Effector CD4-positive, alpha-beta T cell (primary cell): ENCODE results near the gene CD33.
"Not testable (repeated sequence)": the region's sequence is repeated elsewhere in the genome, so short reads cannot be mapped to it uniquely, and the experiment has no call there.

Source experiments
- DNase-seq: peaks from one replicate; pipeline ENCODE4 v3.0.0-alpha.2; 2020

The CD33 gene

DNA sequence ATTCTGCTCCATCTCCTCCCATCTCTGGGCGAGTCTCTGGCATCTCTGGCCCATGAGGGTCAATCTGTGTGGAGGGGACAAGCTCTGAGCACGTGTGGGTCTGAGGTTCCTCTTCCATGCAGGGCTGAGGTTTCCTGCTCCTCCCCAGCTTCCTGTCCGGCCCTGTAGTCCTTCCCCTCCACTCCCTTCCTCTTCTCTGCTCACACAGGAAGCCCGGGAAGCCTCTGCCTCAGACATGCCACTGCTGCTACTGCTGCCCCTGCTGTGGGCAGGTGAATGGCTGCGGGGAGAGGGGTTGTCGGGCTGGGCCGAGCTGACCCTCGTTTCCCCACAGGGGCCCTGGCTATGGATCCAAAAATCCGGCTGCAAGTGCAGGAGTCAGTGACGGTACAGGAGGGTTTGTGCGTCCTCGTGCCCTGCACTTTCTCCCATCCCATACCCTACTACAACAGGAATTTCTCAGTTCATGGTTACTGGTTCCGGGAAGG lies 14.0 kb upstream of the CD33 start:
- DNase-seq: not testable (repeated sequence)

DNA sequence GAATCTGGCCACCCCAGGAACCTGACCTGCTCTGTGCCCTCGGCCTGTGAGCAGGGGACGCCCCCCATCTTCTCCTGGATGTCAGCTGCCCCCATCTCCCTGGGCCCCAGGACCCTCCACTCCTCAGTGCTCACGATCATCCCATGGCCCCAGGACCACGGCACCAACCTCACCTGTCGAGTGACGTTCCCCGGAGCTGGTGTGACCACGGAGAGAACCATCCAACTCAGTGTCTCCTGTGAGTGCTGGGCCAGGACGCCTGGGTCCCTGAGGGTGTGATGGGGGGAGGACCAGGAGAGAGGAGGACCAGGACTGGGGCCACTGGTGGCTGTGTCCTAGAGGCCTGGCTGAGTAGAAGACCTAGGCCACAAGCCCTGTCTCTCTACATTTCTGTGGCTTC lies 13.0 kb upstream of the CD33 start:
- no peak for DNase-seq

DNA sequence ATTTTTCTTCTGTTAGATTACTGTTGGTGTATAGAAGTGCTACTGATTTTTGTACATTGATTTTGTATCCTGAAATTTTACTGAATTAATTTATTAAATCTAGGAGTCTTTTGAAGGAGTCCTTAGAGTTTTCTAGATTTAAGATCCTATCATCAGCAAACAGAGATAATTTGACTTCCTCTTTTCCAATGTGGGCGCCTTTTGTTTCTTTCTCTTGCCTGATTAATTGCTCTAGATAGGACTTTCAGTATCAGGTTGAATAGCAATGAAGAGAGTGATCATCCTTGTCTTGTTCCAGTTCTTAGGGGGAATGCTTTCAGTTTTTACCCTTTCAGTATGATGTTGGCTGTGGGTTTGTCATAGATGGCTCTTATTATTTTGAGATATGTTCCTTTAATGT lies 5.6 kb upstream of the CD33 start:
- DNase-seq: no peak

DNA sequence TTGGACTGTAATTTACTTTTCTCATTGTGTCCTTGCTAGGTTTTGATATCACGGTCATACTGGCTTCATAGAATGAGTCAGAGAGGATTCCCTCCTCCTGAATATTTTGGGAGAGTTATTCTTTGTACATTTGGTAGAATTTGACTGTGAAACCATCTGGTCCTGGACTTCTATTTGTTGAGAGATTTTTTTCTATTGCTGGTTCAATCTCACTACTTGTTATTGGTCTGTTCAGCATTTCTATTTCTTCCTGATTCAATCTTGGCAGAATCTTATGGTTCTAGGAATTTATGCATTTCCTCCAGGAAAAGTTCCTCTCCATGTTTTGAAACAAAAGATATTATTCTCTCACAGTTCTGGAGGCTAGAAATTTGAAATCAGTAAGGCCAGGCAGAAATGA lies 4.9 kb upstream of the CD33 start:
- no peak for DNase-seq

DNA sequence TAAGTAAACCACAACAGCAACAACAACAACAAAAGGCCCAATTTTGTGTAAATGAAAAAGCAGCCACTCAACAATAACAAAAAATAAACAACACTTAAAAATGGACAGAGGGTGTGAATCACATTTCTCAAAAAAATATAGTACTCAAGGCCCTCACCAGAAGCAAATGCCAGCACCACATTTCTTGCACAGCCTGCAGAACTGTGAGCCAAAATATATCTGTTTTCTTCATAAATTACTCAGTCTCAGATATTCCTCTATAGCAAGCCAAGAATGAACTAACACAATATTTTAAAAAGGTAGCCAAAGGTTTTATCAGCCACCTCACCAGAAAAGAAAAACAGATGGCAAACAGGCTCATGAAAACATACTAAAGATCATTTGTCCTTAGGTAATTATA lies 3.9 kb upstream of the CD33 start:
- no peak for DNase-seq

DNA sequence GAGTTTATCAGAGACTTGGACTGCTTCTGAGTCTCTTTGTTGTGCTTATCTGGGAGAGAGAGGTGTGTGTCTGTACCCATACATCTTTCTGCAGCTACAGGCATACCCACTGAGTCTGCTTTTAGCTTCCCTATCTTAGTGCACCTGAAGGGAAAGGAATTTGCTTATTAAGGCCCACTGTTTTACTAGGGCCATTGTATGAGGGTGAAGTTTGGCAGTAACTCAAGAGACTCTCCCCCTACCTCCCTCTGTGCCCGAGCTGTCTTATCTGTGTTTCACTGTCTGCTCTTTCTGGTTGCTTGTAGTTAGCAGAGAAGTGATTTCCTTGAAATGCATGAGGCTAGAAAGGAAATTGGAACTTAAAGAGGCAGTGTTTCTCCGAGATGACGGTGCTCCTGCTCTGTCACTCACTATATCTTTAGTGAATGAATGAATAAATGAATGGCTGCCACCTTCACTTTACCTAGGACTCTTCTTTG lies 678 bp upstream of the CD33 start:
- no peak for DNase-seq

DNA sequence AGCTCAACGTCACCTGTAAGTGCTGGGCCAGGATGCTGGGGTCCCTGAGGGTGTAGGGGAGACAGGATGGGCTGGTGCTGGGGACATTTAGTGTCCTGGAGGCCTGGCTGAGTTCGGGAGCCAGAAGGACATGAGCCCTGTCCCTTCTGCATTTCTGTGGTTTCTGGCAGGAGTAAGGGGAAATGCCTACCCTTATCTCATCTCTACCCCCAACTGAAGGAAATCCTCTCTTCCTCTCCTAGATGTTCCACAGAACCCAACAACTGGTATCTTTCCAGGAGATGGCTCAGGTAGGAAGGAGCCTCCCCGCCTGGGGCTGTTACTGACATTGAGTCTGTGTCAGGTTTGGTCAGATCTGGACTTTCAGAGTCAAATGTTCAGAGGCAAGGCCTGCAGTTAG lies 1.2 kb downstream of the CD33 start:
- DNase-seq: no peak

DNA sequence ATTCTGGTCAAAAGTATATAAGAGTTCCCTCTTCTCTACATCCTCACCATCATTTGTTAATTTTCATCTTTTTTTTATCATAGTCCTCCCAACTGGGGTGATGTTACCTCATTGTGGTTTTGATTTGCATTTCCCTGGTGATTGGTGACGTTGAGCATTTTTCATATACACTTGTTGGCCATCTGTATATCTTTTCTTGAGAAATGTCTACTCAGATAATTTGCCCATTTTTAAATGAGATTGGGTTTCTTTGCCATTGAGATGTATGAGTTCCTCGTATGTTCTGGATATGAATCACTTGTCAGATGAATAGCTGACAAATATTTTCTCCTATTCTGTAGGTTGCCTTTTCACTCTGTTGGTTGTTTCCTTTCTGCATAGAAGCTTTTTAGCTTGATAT lies 2.4 kb downstream of the CD33 start:
- DNase-seq: no peak

DNA sequence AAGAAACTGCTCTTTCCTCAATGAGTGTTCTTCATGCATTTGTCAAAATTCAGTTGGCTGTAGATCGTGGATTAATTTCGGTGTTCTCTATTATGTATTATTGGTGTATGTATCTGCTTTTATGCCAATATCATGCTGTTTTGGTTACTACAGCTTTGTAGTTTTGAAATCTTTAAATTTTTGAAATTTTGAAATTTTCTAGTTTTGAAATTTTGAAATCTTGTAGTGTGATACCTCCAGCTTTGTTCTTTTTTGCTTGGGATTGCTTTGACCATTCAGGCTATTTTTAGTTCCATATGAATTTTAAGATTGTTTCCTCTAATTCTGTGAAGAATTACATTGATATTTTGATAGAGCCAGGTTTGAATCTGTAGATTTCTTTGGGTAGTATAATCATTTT lies 3.1 kb downstream of the CD33 start:
- no peak for DNase-seq

DNA sequence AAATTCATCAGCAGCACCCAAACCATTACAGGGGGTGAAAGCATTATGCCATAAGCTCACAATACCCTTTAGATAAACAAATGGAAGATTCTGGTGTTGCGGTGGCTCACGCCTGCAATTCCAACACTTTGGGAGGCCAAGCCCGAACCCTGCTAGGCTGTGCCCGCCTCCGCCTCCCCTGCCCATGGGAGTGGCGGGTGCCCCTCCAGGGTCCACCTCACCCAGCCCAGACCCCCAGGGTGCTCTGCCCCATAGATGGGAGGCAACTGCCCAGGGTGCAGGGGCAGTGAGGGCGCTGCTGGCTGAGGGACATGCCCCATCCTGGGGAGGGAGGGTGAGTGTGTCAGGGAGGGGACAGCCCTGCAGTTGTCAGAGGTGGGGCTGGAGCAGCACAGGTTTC lies 16.0 kb downstream of the CD33 start:
- no peak for DNase-seq

DNA sequence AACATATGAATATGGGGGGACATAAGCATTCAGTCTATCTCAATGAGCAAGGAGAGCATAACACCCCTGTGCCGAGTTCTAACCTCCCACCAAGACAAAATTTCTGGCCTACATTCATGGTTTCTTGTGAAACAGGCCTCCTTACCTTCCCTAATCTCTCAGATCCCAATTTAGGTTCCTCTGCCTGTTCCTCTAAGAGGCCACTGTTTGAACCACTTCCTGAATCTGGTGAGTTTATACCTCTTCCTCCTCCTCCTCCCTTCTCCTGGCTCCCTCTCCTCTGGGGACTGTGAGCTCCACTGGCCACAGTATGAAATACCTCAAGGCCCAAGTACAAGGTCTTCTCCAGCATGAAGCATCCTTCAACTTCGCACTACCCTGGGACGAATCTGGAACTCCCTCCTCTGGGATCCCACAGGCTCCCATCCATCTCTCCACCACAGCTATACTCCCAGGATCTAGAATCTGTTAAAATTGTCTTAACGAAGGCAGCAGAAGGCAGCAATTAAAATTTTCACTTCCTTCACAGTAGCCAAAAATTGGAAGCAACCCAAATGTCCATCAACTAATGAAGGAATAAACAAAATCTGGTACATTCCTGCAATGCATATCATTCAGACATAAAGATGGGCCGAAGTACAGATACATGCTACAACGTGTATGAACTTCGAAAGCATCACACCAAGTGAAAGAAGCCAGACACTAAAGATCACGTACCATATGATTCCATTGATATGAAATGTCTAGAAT lies 18.2 kb downstream of the CD33 start:
- no peak for DNase-seq

DNA sequence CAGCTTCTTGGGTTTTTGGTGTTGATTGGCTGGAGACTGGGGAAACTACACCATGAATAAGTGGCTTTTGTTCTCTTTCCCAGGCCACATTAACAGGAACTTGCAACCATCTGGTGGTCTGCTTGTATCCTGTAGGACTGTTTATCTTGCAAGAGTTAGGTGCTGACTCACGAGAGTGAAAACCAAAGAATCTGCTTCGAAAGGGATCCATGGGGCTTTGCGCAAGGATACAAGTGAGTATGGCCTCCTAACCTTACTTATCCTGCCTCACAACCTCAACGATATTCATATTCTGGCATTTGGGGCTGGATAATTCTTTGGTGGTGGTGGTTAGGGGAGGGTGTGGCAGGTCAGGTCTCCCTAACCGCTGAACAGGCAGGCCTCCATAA lies 21.3 kb downstream of the CD33 start:
- no peak for DNase-seq

DNA sequence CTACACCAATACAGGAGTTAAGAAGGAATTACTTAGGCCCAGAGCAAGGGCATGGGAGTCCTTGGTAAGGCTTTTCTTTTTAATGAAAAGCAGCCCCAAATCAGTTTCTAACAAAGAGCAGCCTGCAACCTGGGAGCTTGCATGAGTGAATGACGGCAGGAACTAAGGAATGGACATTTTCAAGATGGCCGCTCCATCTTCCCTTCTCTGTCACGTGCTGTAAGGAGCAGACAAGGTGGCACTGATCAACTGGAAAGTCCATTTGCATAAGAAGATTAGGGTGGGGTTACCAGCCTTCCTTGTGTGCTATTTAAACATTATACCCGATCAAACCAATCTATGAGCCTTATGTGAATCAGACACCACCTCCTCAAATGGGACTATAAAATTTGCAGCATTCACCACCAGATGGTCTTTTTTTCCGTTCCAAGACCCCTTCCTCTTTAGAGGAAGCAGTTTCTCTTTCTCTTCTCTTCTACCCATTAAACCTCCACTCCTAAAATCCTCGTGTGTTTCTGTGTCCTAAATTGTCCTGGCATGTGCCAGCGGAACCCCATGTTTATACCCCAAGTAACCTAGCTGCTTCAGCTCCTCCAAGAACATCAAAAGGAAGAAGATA lies 23.2 kb downstream of the CD33 start:
- no peak for DNase-seq

DNA sequence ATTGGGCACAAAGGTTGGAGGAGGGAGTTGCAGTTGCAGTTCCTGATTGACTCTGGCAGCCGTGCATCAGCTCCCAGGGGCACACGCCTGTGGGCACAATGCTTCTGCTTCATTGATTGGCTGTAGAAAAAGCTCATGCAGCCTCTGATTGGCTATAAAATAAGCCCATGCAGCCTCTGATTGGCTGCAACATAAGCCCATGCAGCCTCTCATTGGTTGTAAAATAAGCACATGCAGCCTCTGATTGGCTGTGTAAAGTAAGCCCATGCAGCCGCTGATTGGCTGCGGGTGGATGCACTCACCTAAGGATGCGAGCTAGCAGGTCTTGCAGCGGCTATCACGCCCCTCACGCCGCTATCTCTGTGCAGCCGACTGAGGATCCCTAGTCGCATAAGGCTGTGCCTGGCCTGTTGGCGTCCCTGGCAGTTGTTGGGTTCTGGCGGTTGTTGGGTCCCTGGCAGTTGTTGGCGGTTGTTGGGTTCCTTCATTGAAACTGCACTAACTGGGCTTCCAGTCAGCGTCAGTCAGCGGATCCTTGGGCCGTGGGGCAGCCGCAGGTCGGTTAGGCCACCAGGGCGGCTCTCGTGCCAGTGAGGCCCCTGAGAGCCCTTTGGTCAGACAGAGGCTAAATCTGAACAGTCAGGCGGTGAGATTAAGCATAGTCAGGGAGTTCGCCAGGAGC lies 26.0 kb downstream of the CD33 start, which contains the start of gene SIGLECL1:
SIGLECL1 (plus strand) TSS at position 295 of the 682 bp plus-strand sequence. CDS start 12,993 bp downstream, outside the sequence.
- no peak for DNase-seq

DNA sequence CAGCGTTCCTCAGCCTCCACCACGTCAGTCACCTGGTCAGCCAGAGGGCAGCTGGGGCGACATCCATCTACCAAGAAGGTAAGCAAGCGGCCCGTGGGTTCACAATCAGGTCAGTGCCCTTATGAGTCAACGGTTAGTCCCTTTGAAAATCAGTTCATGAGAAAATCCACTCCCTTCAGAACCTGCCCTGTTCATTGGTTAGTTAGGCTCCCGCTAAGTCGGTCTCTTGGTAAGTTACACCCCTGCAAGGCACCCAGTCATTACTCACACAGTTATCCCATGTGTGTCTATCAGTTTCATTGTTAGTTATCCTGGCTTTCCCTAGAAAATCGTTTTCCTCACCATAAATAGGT lies 26.6 kb downstream of the CD33 start:
- DNase-seq: no peak

DNA sequence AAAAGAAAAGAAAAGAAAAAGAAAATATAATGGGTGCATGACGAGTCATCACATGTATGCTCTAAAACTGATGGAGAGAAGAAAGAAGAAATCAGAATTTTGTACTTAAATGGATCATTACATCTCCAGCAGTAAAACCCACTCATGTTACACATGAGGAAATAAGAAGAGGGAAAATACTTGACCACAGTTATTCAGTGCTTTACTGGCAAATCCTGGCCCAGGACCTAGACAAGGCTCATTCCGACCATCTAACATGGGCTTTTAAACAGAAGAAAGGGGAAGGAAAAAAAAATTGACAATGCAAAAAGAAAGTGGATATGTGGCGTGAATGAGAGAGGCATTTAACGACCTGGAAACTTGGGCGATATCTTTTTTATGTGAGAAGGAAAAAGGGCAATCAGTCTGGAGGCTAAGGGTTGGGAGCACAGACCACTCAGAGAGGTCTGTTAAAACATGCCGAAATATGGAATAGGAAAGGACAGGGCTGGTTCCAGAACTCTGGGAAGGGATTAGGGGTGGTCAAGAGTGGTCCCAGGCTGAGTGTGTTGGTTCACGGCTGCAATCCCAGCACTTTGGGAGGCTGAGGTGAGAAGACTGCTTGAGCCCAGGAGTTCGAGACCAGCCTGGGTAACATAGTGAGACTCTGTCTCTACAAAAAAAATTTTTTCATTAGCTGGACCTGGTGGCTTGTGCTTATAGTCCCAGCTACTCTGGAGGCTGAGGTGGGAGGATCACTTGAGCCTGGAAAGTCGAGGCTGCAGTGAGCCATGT lies 27.6 kb downstream of the CD33 start:
- DNase-seq: no peak

DNA sequence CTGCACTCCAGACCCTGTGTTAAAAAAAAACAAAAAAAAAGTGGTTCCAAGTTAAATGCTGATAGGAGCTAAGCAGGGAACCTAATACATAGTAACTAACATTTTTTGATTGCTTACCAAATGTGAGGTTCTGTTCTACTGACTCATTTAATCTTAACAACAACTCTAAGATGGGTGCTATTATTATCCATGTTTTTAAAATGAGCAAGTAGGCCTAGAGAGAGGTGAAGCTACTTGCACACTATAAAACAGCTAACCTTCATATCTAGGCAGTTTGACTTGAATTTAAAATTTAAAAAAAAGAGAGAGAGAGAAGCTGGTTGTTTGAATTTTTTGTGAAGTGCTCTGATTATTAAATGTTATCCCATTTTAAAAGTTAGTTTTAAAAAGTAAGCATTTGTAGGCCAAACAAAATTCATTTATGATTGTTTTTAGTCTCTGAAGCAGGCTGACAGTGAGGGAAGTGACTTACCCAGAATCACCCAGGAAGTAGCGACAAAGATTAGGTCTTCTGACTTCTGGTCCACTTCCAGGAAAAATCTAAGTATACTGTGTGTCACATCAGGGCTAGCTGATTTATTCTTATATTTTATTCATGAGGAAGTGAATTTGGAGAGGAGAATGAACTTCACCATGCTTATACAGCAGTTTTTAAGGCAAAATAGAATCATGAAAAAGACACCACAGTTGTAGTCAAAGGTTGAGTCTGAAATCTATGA lies 28.4 kb downstream of the CD33 start:
- no peak for DNase-seq

DNA sequence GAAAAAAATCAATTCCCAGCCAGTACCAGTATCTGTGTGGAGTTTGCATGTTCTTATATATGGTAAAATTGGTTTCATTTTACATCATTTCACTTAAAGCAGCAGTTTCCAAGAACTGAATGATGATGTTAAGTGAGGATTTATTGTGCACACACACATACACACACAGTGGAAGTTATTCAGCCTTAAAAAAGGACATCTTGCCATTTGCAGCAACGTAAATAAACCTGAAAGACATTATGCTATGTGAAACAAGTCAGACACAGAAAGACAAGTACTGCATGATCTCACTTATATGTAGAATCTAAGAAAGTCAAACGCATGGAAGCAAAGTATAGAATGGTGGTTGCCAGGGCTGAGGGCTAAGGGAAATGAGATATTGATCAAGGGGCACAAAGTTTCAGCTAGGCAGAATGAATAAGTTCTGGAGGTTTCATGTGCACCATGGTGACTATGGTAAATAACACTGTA lies 31.3 kb downstream of the CD33 start:
- DNase-seq: no peak

DNA sequence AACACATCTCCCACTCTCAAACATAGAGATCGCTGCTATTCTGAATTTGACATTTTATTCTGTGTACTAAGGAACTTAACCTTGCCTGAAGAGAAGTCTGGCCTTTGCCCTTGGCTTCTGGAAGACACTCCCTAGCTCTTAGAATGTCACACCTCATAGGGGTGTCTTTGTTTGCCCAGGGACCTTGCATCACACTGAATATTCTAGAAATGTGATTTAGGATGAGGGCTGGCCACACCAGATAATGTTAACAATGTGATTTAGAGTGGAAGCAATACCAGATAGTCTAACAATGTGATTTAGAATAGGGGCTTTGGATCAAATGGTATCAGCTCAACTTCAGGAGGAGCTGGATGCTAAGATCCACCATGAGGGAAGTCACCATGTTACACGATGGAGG lies 32.6 kb downstream of the CD33 start:
- DNase-seq: no peak

DNA sequence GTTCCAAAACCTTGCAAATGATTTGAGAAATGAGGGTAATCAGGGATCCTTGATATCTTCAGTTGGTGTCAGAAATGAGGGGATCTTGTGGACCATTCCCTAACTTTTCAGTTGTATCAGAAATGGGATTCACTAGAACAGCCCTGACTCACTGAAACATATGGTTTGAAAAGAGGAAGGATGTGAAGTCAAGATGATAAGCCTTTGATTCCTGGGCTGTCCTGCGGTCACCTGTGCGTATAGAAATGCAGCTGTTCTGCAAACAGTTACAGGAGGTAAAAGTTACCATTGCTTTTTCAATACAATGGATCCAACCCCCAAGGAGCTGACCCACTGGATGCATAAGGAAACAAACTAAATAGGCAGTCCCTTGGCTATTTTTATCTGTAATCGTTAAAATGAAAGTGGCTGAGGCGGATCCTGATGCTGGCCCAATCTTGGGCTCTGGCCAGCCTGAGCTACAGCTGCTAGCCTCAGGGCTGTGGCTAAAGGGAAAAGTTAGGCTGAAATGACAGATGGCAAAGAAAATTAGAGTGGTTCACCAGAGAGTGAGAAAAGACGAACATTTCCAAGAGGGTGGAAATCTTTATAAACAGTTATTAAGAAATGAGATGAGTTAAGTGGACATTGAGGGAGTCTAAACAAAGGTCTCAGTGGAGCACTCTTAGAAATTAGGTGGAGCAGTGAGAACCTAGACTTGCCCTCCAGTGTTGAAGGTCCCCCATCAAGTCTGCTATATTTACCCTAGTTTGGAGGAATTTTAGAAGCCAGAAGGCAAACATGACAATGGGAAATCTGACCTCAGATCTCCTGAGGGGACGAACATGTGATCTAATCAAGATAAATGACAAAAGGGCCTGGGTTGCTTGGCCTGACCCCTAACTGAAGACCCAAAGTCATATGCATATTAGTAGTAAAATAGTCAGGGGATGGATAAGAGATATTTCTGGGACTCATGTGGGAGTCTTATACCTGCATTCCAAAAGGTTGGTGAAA lies 33.6 kb downstream of the CD33 start:
- DNase-seq: no peak
